OCI-LY7 (cell line): ENCODE data around the gene RREB1. TPM values are rescaled to one million over a fixed set of nuclear protein-coding genes. Genes with fewer than 3 reads are reported as not detected.

ENCODE experiments used
- BruUV-seq: library from RNA; stranded (reverse); fragments of 400-500 nt; replicated peaks from 2 replicates; lab custom pipeline; 2021; lab: Mats Ljungman, UMichigan
- CTCF ChIA-PET: fragments of 300-600 bp; sonication (Branson Sonifier 250); formaldehyde crosslinking; loops from one replicate; lab custom pipeline; 2022; ENCODE audit warnings: antibody characterized with exemption; ENCODE audit not compliant: unreplicated experiment; lab: Charles Lee
- POLR2A ChIA-PET: fragments of 300-600 bp; sonication (Branson Sonifier 250); formaldehyde crosslinking; loops from one replicate; lab custom pipeline; 2022; ENCODE audit warnings: antibody characterized with exemption; lab: Charles Lee
- DNase-seq: peaks from one replicate; pipeline ENCODE4 v3.0.0-alpha.2; 2015; ENCODE audit warnings: low spot score
- H2AFZ ChIP-seq: fragments of 200-600 bp; sonication (generic), shearing (Covaris generic); 2 replicates; pipeline ENCODE4 v1.6.1; 2014; ENCODE audit warnings: mild to moderate bottlenecking, antibody characterized with exemption, low read length, moderate library complexity
- H3K27ac ChIP-seq: fragments of 200-600 bp; sonication (generic); 2 replicates; pipeline ENCODE4 v1.5.1; 2014; ENCODE audit warnings: mixed run types, low read depth, mild to moderate bottlenecking, moderate library complexity, low read length, inconsistent platforms; ENCODE audit not compliant: poor library complexity, severe bottlenecking
- H3K36me3 ChIP-seq: fragments of 200-600 bp; sonication (generic); 2 replicates; pipeline ENCODE4 v1.6.1; 2014; ENCODE audit warnings: mild to moderate bottlenecking, antibody characterized with exemption, low read length, moderate library complexity, mixed read lengths; ENCODE audit not compliant: insufficient read depth
- H3K4me1 ChIP-seq: fragments of 200-600 bp; sonication (generic); 2 replicates; pipeline ENCODE4 v1.5.1; 2014; ENCODE audit warnings: mild to moderate bottlenecking, low read length; ENCODE audit not compliant: insufficient read depth, poor library complexity, severe bottlenecking
- H3K4me2 ChIP-seq: fragments of 200-600 bp; sonication (generic); 2 replicates; pipeline ENCODE4 v1.6.1; 2014; ENCODE audit warnings: mild to moderate bottlenecking, low read length
- H3K4me3 ChIP-seq: fragments of 200-600 bp; sonication (generic); 2 replicates; pipeline ENCODE4 v1.5.1; 2014; ENCODE audit warnings: mild to moderate bottlenecking, low read depth, low read length; ENCODE audit not compliant: poor library complexity, severe bottlenecking
- H3K79me2 ChIP-seq: fragments of 200-600 bp; sonication (generic); 2 replicates; pipeline ENCODE4 v1.6.1; 2016; ENCODE audit warnings: low read depth, mild to moderate bottlenecking, low read length, moderate library complexity, mixed read lengths; ENCODE audit not compliant: insufficient read depth
- H3K9me2 ChIP-seq: fragments of 200-600 bp; sonication (generic); 2 replicates; pipeline ENCODE4 v1.6.1; 2016; ENCODE audit warnings: mild to moderate bottlenecking, low read length, mixed read lengths; ENCODE audit not compliant: insufficient read depth
- H3K9me3 ChIP-seq: fragments of 200-600 bp; sonication (generic); 2 replicates; pipeline ENCODE4 v1.6.1; 2014; ENCODE audit warnings: mild to moderate bottlenecking, mixed run types, low read length, mixed read lengths
- H4K20me1 ChIP-seq: fragments of 200-600 bp; sonication (generic); 2 replicates; pipeline ENCODE4 v1.6.1; 2014; ENCODE audit warnings: mild to moderate bottlenecking, antibody characterized with exemption, low read length, moderate library complexity, mixed read lengths; ENCODE audit not compliant: insufficient read depth
- CTCF ChIP-seq: fragments of 200-600 bp; sonication (generic); conservative IDR thresholded peaks from 2 replicates; pipeline ENCODE4 v1.5.1; 2014; ENCODE audit warnings: mild to moderate bottlenecking, antibody characterized with exemption, low read length, moderate library complexity, mixed read lengths
- EZH2phosphoT487 ChIP-seq: fragments of 200-600 bp; sonication (generic); IDR thresholded peaks from 2 replicates; pipeline ENCODE4 v1.6.1; 2018; ENCODE audit warnings: low read depth, borderline replicate concordance, mild to moderate bottlenecking, mixed run types, antibody characterized with exemption, low read length, moderate library complexity, mixed read lengths
- intact Hi-C: fragments of 100-400 bp; cut with micrococcal nuclease; formaldehyde crosslinking; loops from one replicate; pipeline ENCODE4 v1.10.0; 2022; ENCODE audit not compliant: unreplicated experiment
- total RNA-seq, 2 experiments: library from RNA; depleted of rRNA in 1 of 2; stranded (reverse); fragments of >200 nt in 1 of 2; shearing (Covaris generic) in 1 of 2; gene quantifications; 2 replicates each; pipeline ENCODE4 v1.2.3, GENCODE V29; 2014 to 2022

RREB1 gene
- total RNA-seq, 2 experiments from 2014 or later: 4.4 to 7.1 TPM

GRCh38 chr6:7252390-7252789 lies 144.6 kb downstream of the RREB1 start:
- H2AFZ ChIP-seq: no peak overlapping the region
- ChIA-PET CTCF (interaction anchor here (0.6 kb wide), 1 partner anchor 550 kb away, joined by 5 read pairs; no protein-coding TSS in a partner anchor), POLR2A (interaction anchor here (0.7 kb wide), 1 partner anchor 10 kb away, joined by 3 read pairs; no protein-coding TSS in a partner anchor)
- intact Hi-C loops: no loop called here
- no peak overlapping the region for H3K4me2 ChIP-seq
- no peak for DNase-seq
- no peak for TF ChIP-seq EZH2phosphoT487
- no peak for TF ChIP-seq CTCF
- no peaks in the 10 kb centered on the region for H3K9me3 ChIP-seq
- no peaks in the 10 kb centered on the region for H3K36me3 ChIP-seq
- peaks cover 11% of the 10 kb centered on the region for H3K4me1 ChIP-seq
- BruUV-seq: no TSS peak
- no peak overlapping the region for H3K27ac ChIP-seq
- no peaks in the 10 kb centered on the region for H3K9me2 ChIP-seq
- H3K4me3 ChIP-seq: no peak overlapping the region
- H3K79me2 ChIP-seq: no peaks in the 10 kb centered on the region
- H4K20me1 ChIP-seq: no peaks in the 10 kb centered on the region

GRCh38 chr6:7254980-7255835 lies 147.4 kb downstream of the RREB1 start:
- Histone ChIP-seq H3K4me2 (no peak overlapping the region), H3K9me3 (no peaks in the 10 kb centered on the region), H3K9me2 (no peaks in the 10 kb centered on the region), H3K36me3 (no peaks in the 10 kb centered on the region), H3K4me3 (no peak overlapping the region), H3K4me1 (peaks cover 5% of the 10 kb centered on the region), H3K27ac (no peak overlapping the region), H3K79me2 (no peaks in the 10 kb centered on the region), H2AFZ (no peak overlapping the region), H4K20me1 (no peaks in the 10 kb centered on the region)
- TF ChIP-seq CTCF: no peak
- TF ChIP-seq EZH2phosphoT487: no peak
- ChIA-PET POLR2A (interaction anchor here (0.5 to 1.0 kb wide), 3 partner anchors 23 to 304 kb away, joined by 3 to 6 read pairs (median 4); no protein-coding TSS in a partner anchor), CTCF (no interaction called here)
- DNase-seq: no peak
- intact Hi-C loops: no loop called here
- no TSS peak for BruUV-seq

- H2AFZ ChIP-seq: no peak overlapping the region
- POLR2A ChIA-PET: interaction anchor here (1.0 kb wide), 1 partner anchor 305 kb away, joined by 3 read pairs; no protein-coding TSS in a partner anchor
Observed at GRCh38 chr6:7255918-7256317, 148.2 kb downstream of the RREB1 start.

More at GRCh38 chr6:7255918-7256317, 148.2 kb downstream of the RREB1 start:
- Histone ChIP-seq H3K4me1 (no peaks in the 10 kb centered on the region), H3K79me2 (no peaks in the 10 kb centered on the region), H3K4me2 (no peak overlapping the region), H3K36me3 (no peaks in the 10 kb centered on the region), H3K9me3 (no peaks in the 10 kb centered on the region), H3K4me3 (no peak overlapping the region), H3K9me2 (no peaks in the 10 kb centered on the region), H4K20me1 (no peaks in the 10 kb centered on the region), H3K27ac (no peak overlapping the region)
- BruUV-seq: no TSS peak
- CTCF ChIA-PET: no interaction called here
- intact Hi-C loops: no loop called here
- no peak for DNase-seq
- TF ChIP-seq EZH2phosphoT487: no peak
- no peak for TF ChIP-seq CTCF
